AG04449 (cell line): Measurements from ENCODE around the gene PCP4.

ENCODE experiments used
- CTCF ChIA-PET: fragments of 350-600 bp; formaldehyde crosslinking; extraction: SDS; loops from one replicate; lab custom pipeline; 2021; ENCODE audit warnings: antibody characterized with exemption; lab: Yijun Ruan, JAX
- POLR2A ChIA-PET: fragments of 400-600, 350-600 bp; formaldehyde crosslinking; extraction: SDS; loops from one replicate; lab custom pipeline; 2020; ENCODE audit warnings: antibody characterized with exemption, inconsistent platforms; lab: Yijun Ruan, JAX
- DNase-seq: peaks from one replicate; pipeline ENCODE4 v3.0.0-alpha.2; 2010; ENCODE audit warnings: low read depth, low spot score
- H3K4me3 ChIP-seq: 2 replicates; pipeline ENCODE4 v1.5.1; 2011; ENCODE audit warnings: low read depth, mild to moderate bottlenecking, control low read depth, low read length
- TF ChIP-seq, protein P1 (sequence below): IDR thresholded peaks from one replicate; pipeline ENCODE4 v1.5.1; 2011; ENCODE audit warnings: mild to moderate bottlenecking, moderate library complexity, low read length, control low read depth, inconsistent platforms; ENCODE audit not compliant: insufficient read depth; ENCODE audit errors: missing control alignments

Gene PCP4

DNA sequence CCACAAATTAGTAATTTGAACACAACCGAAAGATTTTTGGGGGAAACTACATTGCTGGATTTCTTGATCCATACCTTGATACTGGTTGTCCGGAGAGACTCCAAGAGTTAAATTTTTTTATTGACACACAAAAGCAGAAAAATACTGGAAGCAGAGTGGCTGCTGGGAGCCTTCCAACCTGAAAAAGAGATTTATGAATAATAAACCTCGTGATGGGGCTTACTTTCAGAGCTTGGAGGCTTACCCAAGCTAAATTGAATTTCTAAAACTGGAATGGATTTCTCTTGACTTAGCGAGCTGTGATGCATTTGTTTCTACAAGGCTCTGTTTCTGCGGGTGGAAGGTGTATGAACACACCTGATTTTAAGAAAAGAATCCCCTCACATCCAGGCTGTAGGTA lies 35.7 kb downstream of the PCP4 start:
- no peak for DNase-seq
- TF ChIP-seq, protein P1, sequence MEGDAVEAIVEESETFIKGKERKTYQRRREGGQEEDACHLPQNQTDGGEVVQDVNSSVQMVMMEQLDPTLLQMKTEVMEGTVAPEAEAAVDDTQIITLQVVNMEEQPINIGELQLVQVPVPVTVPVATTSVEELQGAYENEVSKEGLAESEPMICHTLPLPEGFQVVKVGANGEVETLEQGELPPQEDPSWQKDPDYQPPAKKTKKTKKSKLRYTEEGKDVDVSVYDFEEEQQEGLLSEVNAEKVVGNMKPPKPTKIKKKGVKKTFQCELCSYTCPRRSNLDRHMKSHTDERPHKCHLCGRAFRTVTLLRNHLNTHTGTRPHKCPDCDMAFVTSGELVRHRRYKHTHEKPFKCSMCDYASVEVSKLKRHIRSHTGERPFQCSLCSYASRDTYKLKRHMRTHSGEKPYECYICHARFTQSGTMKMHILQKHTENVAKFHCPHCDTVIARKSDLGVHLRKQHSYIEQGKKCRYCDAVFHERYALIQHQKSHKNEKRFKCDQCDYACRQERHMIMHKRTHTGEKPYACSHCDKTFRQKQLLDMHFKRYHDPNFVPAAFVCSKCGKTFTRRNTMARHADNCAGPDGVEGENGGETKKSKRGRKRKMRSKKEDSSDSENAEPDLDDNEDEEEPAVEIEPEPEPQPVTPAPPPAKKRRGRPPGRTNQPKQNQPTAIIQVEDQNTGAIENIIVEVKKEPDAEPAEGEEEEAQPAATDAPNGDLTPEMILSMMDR, result no peak
- POLR2A ChIA-PET, result no interaction called here
- CTCF ChIA-PET, result no interaction called here
- no peak overlapping the region for H3K4me3 ChIP-seq

DNA sequence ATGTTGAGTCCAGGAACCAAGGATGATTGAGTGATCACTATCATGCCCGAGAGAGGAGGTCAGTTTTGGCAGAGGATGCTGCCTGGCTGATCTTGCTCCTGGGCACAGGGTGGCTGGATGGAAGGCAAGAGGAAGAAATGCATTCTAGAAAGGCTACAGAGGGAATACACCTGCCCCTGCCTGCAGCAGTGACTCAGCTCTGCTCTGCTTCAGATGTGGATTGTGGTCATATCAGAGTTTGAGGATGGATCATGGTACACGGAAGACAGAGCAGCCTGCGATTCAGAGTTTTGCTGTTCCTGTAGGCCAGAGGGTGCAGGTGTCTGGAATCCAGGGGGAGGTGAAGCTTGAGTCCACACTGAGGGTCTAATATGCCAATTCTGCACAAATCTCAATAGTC lies 37.2 kb downstream of the PCP4 start:
- DNase-seq, result no peak
- TF ChIP-seq, protein P1, result no peak
- CTCF ChIA-PET, result no interaction called here
- H3K4me3 ChIP-seq, result no peak overlapping the region
- POLR2A ChIA-PET, result no interaction called here

DNA sequence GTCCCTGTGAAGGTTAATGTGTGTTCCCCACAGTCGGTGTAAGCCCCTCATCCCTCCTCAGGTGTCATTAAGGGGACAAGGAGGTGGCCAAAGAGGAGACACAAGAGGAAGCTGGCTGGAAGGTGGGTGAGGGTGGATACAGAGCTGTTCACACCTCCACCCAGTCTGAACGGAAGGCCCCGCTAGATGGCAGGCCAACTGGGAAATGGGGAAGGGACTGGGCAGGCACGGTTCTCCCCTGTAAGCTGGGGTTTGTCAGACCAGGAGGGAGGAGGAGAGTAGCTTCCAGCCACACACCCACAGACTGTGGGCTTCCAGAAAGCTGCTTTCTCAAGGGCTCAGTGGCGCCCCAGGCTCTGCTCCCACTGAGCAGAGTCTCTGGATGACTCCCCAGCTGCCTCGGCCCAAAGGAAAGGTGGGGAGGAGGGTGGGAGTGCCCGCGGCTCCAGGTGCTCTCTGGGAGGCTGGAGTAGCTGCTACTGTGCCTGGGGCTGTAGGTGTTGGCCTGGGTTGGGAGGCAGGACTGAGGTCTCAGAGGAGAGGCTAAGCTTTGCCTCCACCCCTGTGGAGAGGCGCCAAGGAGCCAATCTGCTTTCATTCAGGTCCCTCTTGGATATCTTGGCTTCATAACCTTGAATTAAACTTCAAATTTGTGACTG lies 41.2 kb downstream of the PCP4 start:
- ChIA-PET CTCF (no interaction called here), POLR2A (no interaction called here)
- TF ChIP-seq, protein P1, result no peak
- no peak for DNase-seq
- no peak overlapping the region for H3K4me3 ChIP-seq

DNA sequence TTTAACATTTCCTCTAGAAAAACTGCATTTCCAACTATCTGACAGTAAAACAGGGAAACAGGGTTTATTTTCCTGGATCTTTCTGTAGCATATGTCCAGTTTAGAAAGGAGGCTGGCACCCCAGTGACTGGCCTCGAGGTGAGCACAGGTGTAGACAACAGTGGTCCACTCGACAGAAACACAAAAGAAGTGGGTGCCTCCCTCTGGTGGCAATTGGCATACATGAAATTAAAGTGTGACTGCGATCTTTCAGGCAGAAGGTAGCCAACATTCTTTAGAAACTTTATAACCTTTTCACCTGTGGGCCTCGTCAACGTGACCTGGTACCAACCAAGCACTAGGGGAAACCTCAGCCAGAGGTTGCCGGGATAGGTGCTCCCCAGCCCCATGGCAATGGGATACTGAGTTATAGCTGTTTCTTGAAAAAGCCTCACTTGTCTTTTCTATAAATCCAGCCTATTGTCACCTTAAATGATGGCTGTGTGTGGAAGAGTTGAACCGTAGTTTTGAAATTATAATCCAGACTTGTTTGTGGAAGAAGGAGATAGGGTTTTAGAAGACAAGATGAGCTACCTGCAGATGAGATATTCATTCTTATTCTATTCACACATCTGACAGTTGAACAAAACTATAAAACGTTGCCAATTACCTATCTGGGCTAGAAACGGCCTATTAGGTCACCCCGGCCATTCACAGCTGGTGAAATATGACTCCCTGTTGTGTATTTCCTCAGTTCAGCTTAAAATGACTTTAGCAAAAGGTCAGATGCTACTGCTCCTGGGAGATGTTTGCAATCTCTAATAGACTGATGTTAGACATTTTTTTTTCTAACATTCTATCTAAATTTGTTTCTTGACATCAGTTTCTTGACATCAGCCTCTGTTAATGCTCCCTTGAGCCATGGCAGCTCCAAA lies 44.3 kb downstream of the PCP4 start:
- DNase-seq, result no peak
- ChIA-PET POLR2A (no interaction called here), CTCF (no interaction called here)
- TF ChIP-seq, protein P1, result no peak
- H3K4me3 ChIP-seq, result no peak overlapping the region

DNA sequence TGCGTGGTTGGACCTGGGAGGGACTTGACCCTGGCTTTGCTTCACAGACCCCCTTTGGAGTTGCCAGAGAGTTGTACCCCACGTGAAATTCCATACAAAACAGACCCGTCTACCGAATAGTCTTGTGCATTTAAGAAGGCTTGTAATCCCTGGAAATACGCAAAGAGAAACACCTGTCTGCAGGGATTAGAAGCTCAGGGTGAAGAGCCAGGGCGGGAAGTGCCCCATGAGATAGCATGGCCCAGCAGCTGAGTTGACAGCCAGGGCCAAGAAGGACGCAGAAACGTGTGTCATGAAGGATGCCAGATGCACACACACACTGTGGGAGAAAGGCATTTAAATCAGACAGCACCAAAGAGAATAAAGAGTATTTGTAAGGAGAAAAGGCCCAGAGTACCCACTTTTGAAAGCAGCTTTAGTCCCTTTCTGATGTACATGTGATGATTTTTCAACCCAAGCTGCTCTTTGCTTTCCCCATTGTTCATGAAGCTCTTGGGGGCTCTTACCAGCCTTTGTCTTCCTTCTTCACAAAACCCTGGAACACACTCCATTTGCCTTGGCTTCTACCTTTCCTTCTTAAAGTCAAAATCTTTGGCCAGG lies 46.6 kb downstream of the PCP4 start:
- TF ChIP-seq, protein P1, result no peak
- CTCF ChIA-PET, result no interaction called here

DNA sequence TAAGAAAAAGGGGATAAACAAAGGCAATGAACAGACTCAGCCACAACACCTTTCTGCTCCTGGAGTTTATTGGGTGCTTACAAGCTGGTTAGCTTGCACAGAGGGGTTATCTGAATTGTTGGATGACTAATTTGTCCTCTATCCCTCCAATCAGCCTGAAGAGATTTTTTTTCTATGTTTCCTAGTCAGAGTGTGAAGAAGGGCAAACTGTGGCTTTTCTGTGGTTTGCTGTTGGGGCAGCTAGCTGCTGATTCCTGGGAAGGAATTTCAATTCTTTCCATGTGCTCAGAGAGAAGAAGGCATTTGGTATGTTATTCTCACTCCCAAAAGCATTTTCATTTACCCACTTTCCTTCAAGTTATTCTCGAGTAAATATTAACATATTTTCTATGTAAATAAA lies 48.6 kb downstream of the PCP4 start:
- POLR2A ChIA-PET, result no interaction called here
- TF ChIP-seq, protein P1, result no peak

More for the DNA sequence above, 46.6 kb downstream of the PCP4 start:
- no peak for DNase-seq
- POLR2A ChIA-PET, result no interaction called here
- H3K4me3 ChIP-seq, result no peak overlapping the region

More for the DNA sequence above, 48.6 kb downstream of the PCP4 start:
- no peak for DNase-seq
- CTCF ChIA-PET, result no interaction called here
- H3K4me3 ChIP-seq, result no peak overlapping the region
